Prostate gland (tissue), 2 donors: ENCODE results near the gene ZNF579.

Source experiments
- POLR2A ChIP-seq: fragments of 450-650 bp; IDR thresholded peaks from one replicate; pipeline ENCODE4 v1.6.1; 2016; ENCODE audit warnings: antibody characterized with exemption, mild to moderate bottlenecking
- POLR2AphosphoS5 ChIP-seq: sonication (generic); formaldehyde crosslinking; IDR thresholded peaks from one replicate; pipeline ENCODE4 v1.6.1; 2017; ENCODE audit warnings: antibody characterized with exemption
- TF ChIP-seq, protein P1 (sequence below), 4 experiments: fragments of 200-600 bp in 2 of 4; fragments of 450-650 bp in 2 of 4; sonication (generic) in 2 of 4; IDR thresholded peaks; 1 replicate in 3 of 4; 2 replicates in 1 of 4; pipeline ENCODE4 v1.5.1; 2016 to 2019; ENCODE audit warnings: antibody characterized with exemption in 4 of 4, mild to moderate bottlenecking in 2 of 4, moderate library complexity in 2 of 4

DNA sequence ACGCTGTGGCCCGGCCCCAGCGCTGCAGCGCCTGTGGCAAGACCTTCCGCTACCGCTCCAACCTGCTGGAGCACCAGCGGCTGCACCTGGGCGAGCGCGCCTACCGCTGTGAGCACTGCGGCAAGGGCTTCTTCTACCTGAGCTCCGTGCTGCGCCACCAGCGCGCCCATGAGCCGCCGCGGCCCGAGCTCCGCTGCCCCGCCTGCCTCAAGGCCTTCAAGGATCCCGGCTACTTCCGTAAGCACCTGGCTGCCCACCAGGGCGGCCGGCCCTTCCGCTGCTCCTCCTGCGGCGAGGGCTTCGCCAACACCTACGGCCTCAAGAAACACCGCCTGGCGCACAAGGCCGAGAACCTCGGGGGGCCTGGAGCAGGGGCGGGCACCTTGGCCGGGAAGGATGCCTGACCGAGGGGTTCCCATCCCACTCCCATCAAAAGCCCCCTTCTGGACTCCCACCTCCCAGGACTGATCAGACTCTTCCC is 35.8 kb upstream of the ZNF579 start:
- TF ChIP-seq, protein P1, sequence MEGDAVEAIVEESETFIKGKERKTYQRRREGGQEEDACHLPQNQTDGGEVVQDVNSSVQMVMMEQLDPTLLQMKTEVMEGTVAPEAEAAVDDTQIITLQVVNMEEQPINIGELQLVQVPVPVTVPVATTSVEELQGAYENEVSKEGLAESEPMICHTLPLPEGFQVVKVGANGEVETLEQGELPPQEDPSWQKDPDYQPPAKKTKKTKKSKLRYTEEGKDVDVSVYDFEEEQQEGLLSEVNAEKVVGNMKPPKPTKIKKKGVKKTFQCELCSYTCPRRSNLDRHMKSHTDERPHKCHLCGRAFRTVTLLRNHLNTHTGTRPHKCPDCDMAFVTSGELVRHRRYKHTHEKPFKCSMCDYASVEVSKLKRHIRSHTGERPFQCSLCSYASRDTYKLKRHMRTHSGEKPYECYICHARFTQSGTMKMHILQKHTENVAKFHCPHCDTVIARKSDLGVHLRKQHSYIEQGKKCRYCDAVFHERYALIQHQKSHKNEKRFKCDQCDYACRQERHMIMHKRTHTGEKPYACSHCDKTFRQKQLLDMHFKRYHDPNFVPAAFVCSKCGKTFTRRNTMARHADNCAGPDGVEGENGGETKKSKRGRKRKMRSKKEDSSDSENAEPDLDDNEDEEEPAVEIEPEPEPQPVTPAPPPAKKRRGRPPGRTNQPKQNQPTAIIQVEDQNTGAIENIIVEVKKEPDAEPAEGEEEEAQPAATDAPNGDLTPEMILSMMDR (IDR thresholded peaks at IDR 0.05), result no peak
- TF ChIP-seq POLR2A, result no peak
- no peak for TF ChIP-seq POLR2AphosphoS5
